ENCODE results near the gene ACTRT3. TPM values are rescaled to one million over a fixed set of nuclear protein-coding genes. Genes with fewer than 3 reads are reported as not detected.
A peak's percentile ranks its signal among the peaks of the same experiment; 100 is the strongest.

The ACTRT3 gene
- total and polyA plus RNA-seq, 2 donors (not counting 1 experiment from before 2014, with no cell fraction given): 1.8 to 6.1 TPM

DNA sequence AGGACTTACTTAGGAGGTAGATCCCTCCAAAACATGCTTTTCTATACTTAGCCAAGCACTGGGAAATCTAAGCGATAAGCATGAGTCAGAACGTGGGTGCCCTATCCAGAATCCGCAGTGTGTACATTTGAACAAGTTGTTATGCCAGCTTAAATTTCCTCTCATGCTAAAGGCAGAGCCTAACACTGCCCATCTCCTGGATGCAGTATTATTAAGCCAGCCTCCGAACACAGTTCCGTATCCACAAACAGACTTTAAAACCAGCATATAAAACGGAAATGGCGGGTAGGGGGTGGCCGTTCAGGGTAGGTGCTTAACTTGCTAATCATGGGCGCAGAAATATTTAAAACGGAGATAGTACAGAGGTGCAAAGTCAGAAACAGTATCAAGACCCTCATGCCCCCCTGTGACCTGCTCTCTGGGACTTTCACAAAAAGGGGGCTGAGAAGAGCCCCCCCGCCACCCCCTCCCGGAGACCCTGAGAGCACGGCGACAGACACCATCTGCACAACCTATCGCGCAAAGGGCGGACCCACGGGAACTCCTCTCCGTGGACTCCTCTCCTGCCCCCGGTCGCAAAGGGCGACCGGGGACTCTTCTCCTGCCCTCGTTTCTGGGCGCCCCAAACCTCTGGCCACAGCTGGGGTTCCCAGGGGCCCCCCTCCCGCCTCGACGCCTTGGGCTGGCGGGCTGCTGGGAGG is 42.4 kb upstream of the ACTRT3 start:
- peak overlapping the region; percentile 75 for H2AFZ ChIP-seq (ENCODE audit: low read length)
- H3K27me3 ChIP-seq (ENCODE audit: control insufficient read depth, insufficient read depth, low read length): no peaks in the 10 kb centered on the region
- H4K20me1 ChIP-seq (ENCODE audit: control insufficient read depth, extremely low read depth, insufficient read depth, low read length): no peaks in the 10 kb centered on the region
- peak overlapping the region; percentile 33 to 60 (median 47) for H3K4me3 ChIP-seq (replicated peaks in 1 of 4; ENCODE audit: control extremely low read depth in 1 of 4, insufficient read depth in 1 of 4, low read depth in 3 of 4, low read length in 4 of 4)
- H3K9ac ChIP-seq (ENCODE audit: insufficient read depth, low read length): peak overlapping the region; percentile 68
- H3K4me2 ChIP-seq (ENCODE audit: extremely low read depth, insufficient read depth, low read length): peak overlapping the region; percentile 98
- H3K27ac ChIP-seq (ENCODE audit: insufficient read depth, low read length): peak overlapping the region; percentile 68
- TF ChIP-seq EZH2 (IDR thresholded peaks at IDR 0.05; ENCODE audit: low read length, missing control alignments) (no peak), CTCF (conservative IDR thresholded peaks at IDR 0.05 in 1 of 2, IDR thresholded peaks at IDR 0.05 in 1 of 2; ENCODE audit: low read depth in 1 of 2, low read length in 2 of 2) (no peak)
- DNase-seq (ENCODE audit: low read depth in 2 of 2): peak; percentile 76 to 82
- H3K79me2 ChIP-seq (ENCODE audit: control insufficient read depth, insufficient read depth, low read length): no peaks in the 10 kb centered on the region
- no peaks in the 10 kb centered on the region for H3K9me3 ChIP-seq (ENCODE audit: control insufficient read depth, insufficient read depth, low read depth, low read length)
- H3K36me3 ChIP-seq (ENCODE audit: control insufficient read depth, insufficient read depth, low read length): no peaks in the 10 kb centered on the region
- peaks cover 5% of the 10 kb centered on the region for H3K4me1 ChIP-seq (ENCODE audit: control insufficient read depth, extremely low read depth, insufficient read depth, low read length)

DNA sequence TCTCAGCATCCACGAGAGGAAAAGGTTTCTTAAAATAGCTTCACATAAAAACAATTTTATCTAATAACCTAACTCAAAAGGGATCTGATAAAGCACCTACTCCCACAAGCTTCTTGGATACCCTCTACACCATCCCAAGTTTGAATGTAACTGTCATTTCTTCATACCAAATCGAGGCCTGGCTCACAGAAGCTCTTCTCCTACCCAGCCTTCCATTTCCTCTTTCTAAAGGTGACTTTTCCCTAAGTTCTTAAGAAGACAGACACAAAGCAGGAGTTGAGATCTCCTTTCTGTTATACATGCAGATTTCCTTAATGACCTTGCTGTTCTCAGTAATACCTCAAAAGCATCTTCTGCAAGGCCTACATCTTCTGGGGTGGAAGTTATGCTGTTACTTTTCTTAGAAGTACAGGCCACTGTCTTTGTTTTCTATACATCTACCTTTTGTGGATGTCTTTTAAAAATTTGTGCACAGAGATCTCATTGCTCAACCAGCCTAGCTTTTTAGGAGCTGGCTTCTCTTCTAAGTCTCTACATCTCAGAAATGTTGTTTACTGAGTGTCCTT is 40.0 kb upstream of the ACTRT3 start:
- no peak for TF ChIP-seq CTCF (conservative IDR thresholded peaks at IDR 0.05 in 1 of 2, IDR thresholded peaks at IDR 0.05 in 1 of 2; ENCODE audit: low read depth in 1 of 2, low read length in 2 of 2)
- no peak for TF ChIP-seq EZH2 (IDR thresholded peaks at IDR 0.05; ENCODE audit: low read length, missing control alignments)
- Histone ChIP-seq H3K4me2 (ENCODE audit: extremely low read depth, insufficient read depth, low read length) (no peak overlapping the region), H3K27ac (ENCODE audit: insufficient read depth, low read length) (no peak overlapping the region), H2AFZ (ENCODE audit: low read length) (no peak overlapping the region), H3K36me3 (ENCODE audit: control insufficient read depth, insufficient read depth, low read length) (no peaks in the 10 kb centered on the region), H3K79me2 (ENCODE audit: control insufficient read depth, insufficient read depth, low read length) (no peaks in the 10 kb centered on the region), H3K4me3 (replicated peaks in 1 of 4; ENCODE audit: control extremely low read depth in 1 of 4, insufficient read depth in 1 of 4, low read depth in 3 of 4, low read length in 4 of 4) (no peak overlapping the region), H3K9me3 (ENCODE audit: control insufficient read depth, insufficient read depth, low read depth, low read length) (no peaks in the 10 kb centered on the region), H4K20me1 (ENCODE audit: control insufficient read depth, extremely low read depth, insufficient read depth, low read length) (no peaks in the 10 kb centered on the region), H3K9ac (ENCODE audit: insufficient read depth, low read length) (no peak overlapping the region), H3K4me1 (ENCODE audit: control insufficient read depth, extremely low read depth, insufficient read depth, low read length) (peaks cover 5% of the 10 kb centered on the region), H3K27me3 (ENCODE audit: control insufficient read depth, insufficient read depth, low read length) (no peaks in the 10 kb centered on the region)
- no peak for DNase-seq (ENCODE audit: low read depth in 2 of 2)

DNA sequence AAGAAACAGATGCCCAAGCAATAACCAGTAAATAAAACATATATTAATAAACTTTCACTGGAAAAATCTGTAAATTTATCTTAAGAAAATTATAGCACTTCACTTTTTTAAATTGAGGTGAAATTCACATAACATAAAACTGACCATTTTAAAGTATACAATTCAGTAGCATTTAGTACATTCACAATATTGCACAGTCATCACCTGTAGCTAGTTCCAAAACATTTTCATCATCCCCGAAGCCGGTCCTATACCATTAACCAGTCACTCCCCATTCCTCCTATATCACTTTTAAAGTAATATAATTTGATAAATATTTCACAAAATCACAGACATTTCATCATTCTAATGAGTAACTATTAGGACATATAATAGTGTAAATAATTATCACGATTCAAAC is 35.3 kb upstream of the ACTRT3 start:
- H3K4me3 ChIP-seq (replicated peaks in 1 of 4; ENCODE audit: control extremely low read depth in 1 of 4, insufficient read depth in 1 of 4, low read depth in 3 of 4, low read length in 4 of 4): no peak overlapping the region
- no peak overlapping the region for H3K9ac ChIP-seq (ENCODE audit: insufficient read depth, low read length)
- no peaks in the 10 kb centered on the region for H3K9me3 ChIP-seq (ENCODE audit: control insufficient read depth, insufficient read depth, low read depth, low read length)
- H3K4me2 ChIP-seq (ENCODE audit: extremely low read depth, insufficient read depth, low read length): no peak overlapping the region
- TF ChIP-seq CTCF (conservative IDR thresholded peaks at IDR 0.05 in 1 of 2, IDR thresholded peaks at IDR 0.05 in 1 of 2; ENCODE audit: low read depth in 1 of 2, low read length in 2 of 2) (no peak), EZH2 (IDR thresholded peaks at IDR 0.05; ENCODE audit: low read length, missing control alignments) (no peak)
- H3K27ac ChIP-seq (ENCODE audit: insufficient read depth, low read length): no peak overlapping the region
- H3K4me1 ChIP-seq (ENCODE audit: control insufficient read depth, extremely low read depth, insufficient read depth, low read length): no peaks in the 10 kb centered on the region
- H3K79me2 ChIP-seq (ENCODE audit: control insufficient read depth, insufficient read depth, low read length): no peaks in the 10 kb centered on the region
- H3K27me3 ChIP-seq (ENCODE audit: control insufficient read depth, insufficient read depth, low read length): no peaks in the 10 kb centered on the region
- no peaks in the 10 kb centered on the region for H4K20me1 ChIP-seq (ENCODE audit: control insufficient read depth, extremely low read depth, insufficient read depth, low read length)
- no peak overlapping the region for H2AFZ ChIP-seq (ENCODE audit: low read length)
- DNase-seq (ENCODE audit: low read depth in 2 of 2): no peak
- H3K36me3 ChIP-seq (ENCODE audit: control insufficient read depth, insufficient read depth, low read length): no peaks in the 10 kb centered on the region

Measured in fibroblast of lung (primary cell).